H1 (cell line): ENCODE results near the gene FSTL4.

Source experiments
- CREB1 ChIP-seq: IDR thresholded peaks from 2 replicates; pipeline ENCODE4 v1.6.1; 2012; ENCODE audit warnings: inconsistent platforms
- CTCF ChIP-seq, 3 experiments: IDR thresholded peaks; 1 replicate in 2 of 3; 2 replicates in 1 of 3; pipeline versions ENCODE4 v1.5.1 to v1.6.1; 2011; ENCODE audit warnings: low read length in 3 of 3, mild to moderate bottlenecking in 3 of 3, inconsistent platforms in 2 of 3, low read depth in 1 of 3, moderate library complexity in 1 of 3; ENCODE audit not compliant: insufficient read depth in 1 of 3; ENCODE audit errors: control extremely low read depth in 1 of 3
- EZH2 ChIP-seq: fragments of 200-600 bp; sonication (generic); IDR thresholded peaks from 2 replicates; pipeline ENCODE4 v1.7.1; 2012; ENCODE audit warnings: low read depth, mild to moderate bottlenecking, moderate library complexity, low read length, inconsistent platforms; ENCODE audit not compliant: severe bottlenecking
- POLR2AphosphoS5 ChIP-seq: IDR thresholded peaks from 2 replicates; pipeline ENCODE4 v1.6.1; 2011; ENCODE audit warnings: low read depth, low read length
- SRF ChIP-seq: IDR thresholded peaks from 2 replicates; pipeline ENCODE4 v1.6.1; 2011; ENCODE audit warnings: mild to moderate bottlenecking, low read depth, low read length, moderate library complexity
- YY1 ChIP-seq: IDR thresholded peaks from 2 replicates; pipeline ENCODE4 v1.6.1; 2011; ENCODE audit warnings: low read depth, mild to moderate bottlenecking, low read length

- TF ChIP-seq SRF (no peak), YY1 (no peak), CREB1 (no peak), EZH2 (no peak), POLR2AphosphoS5 (no peak), CTCF (IDR thresholded peaks at IDR 0.05; ENCODE audit: control extremely low read depth in 1 of 3, insufficient read depth in 1 of 3, low read depth in 1 of 3, low read length in 3 of 3) (no peak)
These were observed 334.0 kb downstream of the FSTL4 start for GRCh38 chr5:133278317-133278716.
